Measurements from ENCODE around the gene ZNF454. TPM values are rescaled to one million over a fixed set of nuclear protein-coding genes. Genes with fewer than 3 reads are reported as not detected.

The ZNF454 gene
- total and polyA plus RNA-seq, 5 donors = 1.9 to 3.4 (median 2.9) TPM

- intact Hi-C loops (cut with DNase I) = no loop called here
- H3K4me3 ChIP-seq (ENCODE audit: low read length) = no peak overlapping the region
Observed at GRCh38 chr5:178993955-178994579, 53.1 kb downstream of the ZNF454 start.

GRCh38 chr5:178994580-178995340 is 53.8 kb downstream of the ZNF454 start, which contains the start of gene GRM6:
Gene GRM6, minus strand, starts transcription at chr5:178995320. Its CDS starts 376 bp downstream, at chr5:178994944.
- no peaks in the 10 kb centered on the region for H3K4me1 ChIP-seq (ENCODE audit: control insufficient read depth, insufficient read depth, low read length)
- no peak for DNase-seq
- WGBS = 2% methylated on average over 96 of the region's 97 CpGs
- no peak within 1 kb of the TSS for H3K4me3 ChIP-seq (ENCODE audit: low read length)
- H3K27ac ChIP-seq (ENCODE audit: low read length) = no peak within 1 kb of the TSS
- intact Hi-C loops (cut with DNase I) = no loop called here
- H3K9me3 ChIP-seq (ENCODE audit: control insufficient read depth, low read length) = peaks cover 2% of the 10 kb centered on the region
- no peak for ATAC-seq
- no peaks in the 10 kb centered on the region for H3K27me3 ChIP-seq (ENCODE audit: control insufficient read depth, insufficient read depth)

More at GRCh38 chr5:178993955-178994579, 53.1 kb downstream of the ZNF454 start:
- 22% methylated on average over 53 of the region's 53 CpGs for WGBS
- no peak overlapping the region for H3K27ac ChIP-seq (ENCODE audit: low read length)
- ATAC-seq (no peak), DNase-seq (no peak)
- H3K27me3 ChIP-seq (ENCODE audit: control insufficient read depth, insufficient read depth) = no peaks in the 10 kb centered on the region
- H3K9me3 ChIP-seq (ENCODE audit: control insufficient read depth, low read length) = peaks cover 5% of the 10 kb centered on the region
- H3K4me1 ChIP-seq (ENCODE audit: control insufficient read depth, insufficient read depth, low read length) = no peaks in the 10 kb centered on the region

GRCh38 chr5:178995341-178995690 is 54.3 kb downstream of the ZNF454 start:
- intact Hi-C loops (cut with DNase I) = no loop called here
- ATAC-seq = no peak
- H3K27me3 ChIP-seq (ENCODE audit: control insufficient read depth, insufficient read depth) = no peaks in the 10 kb centered on the region

GRCh38 chr5:178996156-178996555 is 55.2 kb downstream of the ZNF454 start:
- DNase-seq = no peak
- Histone ChIP-seq H3K9me3 (ENCODE audit: control insufficient read depth, low read length) (no peaks in the 10 kb centered on the region), H3K4me3 (ENCODE audit: low read length) (no peak overlapping the region), H3K27ac (ENCODE audit: low read length) (no peak overlapping the region), H3K27me3 (ENCODE audit: control insufficient read depth, insufficient read depth) (no peaks in the 10 kb centered on the region), H3K4me1 (ENCODE audit: control insufficient read depth, insufficient read depth, low read length) (no peaks in the 10 kb centered on the region)
- intact Hi-C loops (cut with DNase I) = no loop called here
- WGBS = 63% methylated on average over 11 of the region's 11 CpGs
- ATAC-seq = no peak

More at GRCh38 chr5:178995341-178995690, 54.3 kb downstream of the ZNF454 start:
- DNase-seq = no peak
- Histone ChIP-seq H3K4me1 (ENCODE audit: control insufficient read depth, insufficient read depth, low read length) (no peaks in the 10 kb centered on the region), H3K9me3 (ENCODE audit: control insufficient read depth, low read length) (no peaks in the 10 kb centered on the region), H3K4me3 (ENCODE audit: low read length) (no peak overlapping the region), H3K27ac (ENCODE audit: low read length) (no peak overlapping the region)
- WGBS = 10% methylated on average over 6 of the region's 6 CpGs

- intact Hi-C loops (cut with DNase I) = no loop called here
- H3K4me3 ChIP-seq (ENCODE audit: low read length) = no peak overlapping the region
- no peaks in the 10 kb centered on the region for H3K4me1 ChIP-seq (ENCODE audit: control insufficient read depth, insufficient read depth, low read length)
- WGBS = 67% methylated on average over 6 of the region's 6 CpGs
- DNase-seq = no peak
- no peaks in the 10 kb centered on the region for H3K9me3 ChIP-seq (ENCODE audit: control insufficient read depth, low read length)
- ATAC-seq = no peak
- no peak overlapping the region for H3K27ac ChIP-seq (ENCODE audit: low read length)
- H3K27me3 ChIP-seq (ENCODE audit: control insufficient read depth, insufficient read depth) = no peaks in the 10 kb centered on the region
Observed at GRCh38 chr5:178997191-178997590, 56.2 kb downstream of the ZNF454 start.

- intact Hi-C loops (cut with DNase I) = no loop called here
- H3K9me3 ChIP-seq (ENCODE audit: control insufficient read depth, low read length) = no peaks in the 10 kb centered on the region
- DNase-seq (no peak), ATAC-seq (no peak)
- no peak overlapping the region for H3K4me3 ChIP-seq (ENCODE audit: low read length)
- H3K27me3 ChIP-seq (ENCODE audit: control insufficient read depth, insufficient read depth) = no peaks in the 10 kb centered on the region
- no peaks in the 10 kb centered on the region for H3K4me1 ChIP-seq (ENCODE audit: control insufficient read depth, insufficient read depth, low read length)
- no peak overlapping the region for H3K27ac ChIP-seq (ENCODE audit: low read length)
- whole genome bisulfite sequencing = 94% methylated on average over 13 of the region's 13 CpGs
Observed at GRCh38 chr5:178998441-178998840, 57.4 kb downstream of the ZNF454 start.

- WGBS = 72% methylated on average over 2 of the region's 2 CpGs
- Histone ChIP-seq H3K27me3 (ENCODE audit: control insufficient read depth, insufficient read depth) (no peaks in the 10 kb centered on the region), H3K4me1 (ENCODE audit: control insufficient read depth, insufficient read depth, low read length) (no peaks in the 10 kb centered on the region), H3K4me3 (ENCODE audit: low read length) (no peak overlapping the region), H3K27ac (ENCODE audit: low read length) (no peak overlapping the region), H3K9me3 (ENCODE audit: control insufficient read depth, low read length) (no peaks in the 10 kb centered on the region)
- DNase-seq = no peak
- ATAC-seq = no peak
- intact Hi-C loops (cut with DNase I) = no loop called here
Observed at GRCh38 chr5:179006564-179006963, 65.6 kb downstream of the ZNF454 start.

- intact Hi-C loops (cut with DNase I) = no loop called here
- DNase-seq (no peak), ATAC-seq (no peak)
- no peaks in the 10 kb centered on the region for H3K9me3 ChIP-seq (ENCODE audit: control insufficient read depth, low read length)
- WGBS = 19% methylated on average over 1 of the region's 1 CpG
- H3K27me3 ChIP-seq (ENCODE audit: control insufficient read depth, insufficient read depth) = no peaks in the 10 kb centered on the region
- H3K27ac ChIP-seq (ENCODE audit: low read length) = no peak overlapping the region
- H3K4me3 ChIP-seq (ENCODE audit: low read length) = no peak overlapping the region
- H3K4me1 ChIP-seq (ENCODE audit: control insufficient read depth, insufficient read depth, low read length) = no peaks in the 10 kb centered on the region
Observed at GRCh38 chr5:179008667-179009066, 67.7 kb downstream of the ZNF454 start.

Other genes with a start within 250 kb of the ZNF454 start
- 1 to 10 TPM; 6.5 to 7.3 (median 6.7) TPM for gene ZNF354A, start 210.5 kb upstream of the ZNF454 start, total RNA-seq
- gene ZNF354A, start 210.5 kb upstream of the ZNF454 start, polyA plus RNA-seq = 6.8 TPM
- gene ZNF354B, start 81.2 kb upstream of the ZNF454 start, total RNA-seq = 1 to 10 TPM; 7.4 to 9.3 (median 8.8) TPM
- gene ZNF354B, start 81.2 kb upstream of the ZNF454 start, polyA plus RNA-seq = 4.1 TPM
- gene ZFP2, start 45.3 kb upstream of the ZNF454 start, total RNA-seq = 1 to 10 TPM in 3 of 4 donors, under 1 TPM in 1; 0.91 to 1.5 (median 1.2) TPM
- gene ZFP2, start 45.3 kb upstream of the ZNF454 start, polyA plus RNA-seq = 0.86 TPM
- gene GRM6, start 54.1 kb downstream of the ZNF454 start, total RNA-seq = not detected
- under 0.01 TPM for gene GRM6, start 54.1 kb downstream of the ZNF454 start, polyA plus RNA-seq
- gene ZNF879, start 82.6 kb downstream of the ZNF454 start, total RNA-seq = 1 to 10 TPM; 4.1 to 6.2 (median 5.4) TPM
- 3.0 TPM for gene ZNF879, start 82.6 kb downstream of the ZNF454 start, polyA plus RNA-seq
- 1 to 10 TPM; 5.0 to 6.2 (median 5.6) TPM for gene ZNF354C, start 119.2 kb downstream of the ZNF454 start, total RNA-seq
- gene ZNF354C, start 119.2 kb downstream of the ZNF454 start, polyA plus RNA-seq = 1.6 TPM

Measured in right cardiac atrium (tissue), 5 donors.